Activated naive CD4-positive, alpha-beta T cell treated with anti-CD3 and anti-CD28 coated beads, Interleukin-2, amount 10 ng/mL, durations not matched to agents 5 hours and 36 hours (primary cell): Measurements from ENCODE around the gene DOCK3. TPM values are rescaled to one million over a fixed set of nuclear protein-coding genes. Genes with fewer than 3 reads are reported as not detected.

Experiments
- microRNA-seq: library from miRNA; unstranded; fragments of <30 nt; microRNA quantifications from one replicate; pipeline ENCODE4 v1.2.0, GENCODE V29; 2022; ENCODE audit warnings: borderline microRNAs expressed, borderline replicate concordance
- total RNA-seq, 2 experiments: library from RNA; stranded (reverse); gene quantifications; one replicate each; pipeline ENCODE4 v1.2.3, GENCODE V29; 2021

DOCK3 gene, protein sequence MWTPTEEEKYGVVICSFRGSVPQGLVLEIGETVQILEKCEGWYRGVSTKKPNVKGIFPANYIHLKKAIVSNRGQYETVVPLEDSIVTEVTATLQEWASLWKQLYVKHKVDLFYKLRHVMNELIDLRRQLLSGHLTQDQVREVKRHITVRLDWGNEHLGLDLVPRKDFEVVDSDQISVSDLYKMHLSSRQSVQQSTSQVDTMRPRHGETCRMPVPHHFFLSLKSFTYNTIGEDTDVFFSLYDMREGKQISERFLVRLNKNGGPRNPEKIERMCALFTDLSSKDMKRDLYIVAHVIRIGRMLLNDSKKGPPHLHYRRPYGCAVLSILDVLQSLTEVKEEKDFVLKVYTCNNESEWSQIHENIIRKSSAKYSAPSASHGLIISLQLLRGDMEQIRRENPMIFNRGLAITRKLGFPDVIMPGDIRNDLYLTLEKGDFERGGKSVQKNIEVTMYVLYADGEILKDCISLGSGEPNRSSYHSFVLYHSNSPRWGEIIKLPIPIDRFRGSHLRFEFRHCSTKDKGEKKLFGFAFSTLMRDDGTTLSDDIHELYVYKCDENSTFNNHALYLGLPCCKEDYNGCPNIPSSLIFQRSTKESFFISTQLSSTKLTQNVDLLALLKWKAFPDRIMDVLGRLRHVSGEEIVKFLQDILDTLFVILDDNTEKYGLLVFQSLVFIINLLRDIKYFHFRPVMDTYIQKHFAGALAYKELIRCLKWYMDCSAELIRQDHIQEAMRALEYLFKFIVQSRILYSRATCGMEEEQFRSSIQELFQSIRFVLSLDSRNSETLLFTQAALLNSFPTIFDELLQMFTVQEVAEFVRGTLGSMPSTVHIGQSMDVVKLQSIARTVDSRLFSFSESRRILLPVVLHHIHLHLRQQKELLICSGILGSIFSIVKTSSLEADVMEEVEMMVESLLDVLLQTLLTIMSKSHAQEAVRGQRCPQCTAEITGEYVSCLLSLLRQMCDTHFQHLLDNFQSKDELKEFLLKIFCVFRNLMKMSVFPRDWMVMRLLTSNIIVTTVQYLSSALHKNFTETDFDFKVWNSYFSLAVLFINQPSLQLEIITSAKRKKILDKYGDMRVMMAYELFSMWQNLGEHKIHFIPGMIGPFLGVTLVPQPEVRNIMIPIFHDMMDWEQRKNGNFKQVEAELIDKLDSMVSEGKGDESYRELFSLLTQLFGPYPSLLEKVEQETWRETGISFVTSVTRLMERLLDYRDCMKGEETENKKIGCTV (N-terminal part only)
- 1 to 10 TPM; 1.4 to 1.5 TPM for total RNA-seq

DNA sequence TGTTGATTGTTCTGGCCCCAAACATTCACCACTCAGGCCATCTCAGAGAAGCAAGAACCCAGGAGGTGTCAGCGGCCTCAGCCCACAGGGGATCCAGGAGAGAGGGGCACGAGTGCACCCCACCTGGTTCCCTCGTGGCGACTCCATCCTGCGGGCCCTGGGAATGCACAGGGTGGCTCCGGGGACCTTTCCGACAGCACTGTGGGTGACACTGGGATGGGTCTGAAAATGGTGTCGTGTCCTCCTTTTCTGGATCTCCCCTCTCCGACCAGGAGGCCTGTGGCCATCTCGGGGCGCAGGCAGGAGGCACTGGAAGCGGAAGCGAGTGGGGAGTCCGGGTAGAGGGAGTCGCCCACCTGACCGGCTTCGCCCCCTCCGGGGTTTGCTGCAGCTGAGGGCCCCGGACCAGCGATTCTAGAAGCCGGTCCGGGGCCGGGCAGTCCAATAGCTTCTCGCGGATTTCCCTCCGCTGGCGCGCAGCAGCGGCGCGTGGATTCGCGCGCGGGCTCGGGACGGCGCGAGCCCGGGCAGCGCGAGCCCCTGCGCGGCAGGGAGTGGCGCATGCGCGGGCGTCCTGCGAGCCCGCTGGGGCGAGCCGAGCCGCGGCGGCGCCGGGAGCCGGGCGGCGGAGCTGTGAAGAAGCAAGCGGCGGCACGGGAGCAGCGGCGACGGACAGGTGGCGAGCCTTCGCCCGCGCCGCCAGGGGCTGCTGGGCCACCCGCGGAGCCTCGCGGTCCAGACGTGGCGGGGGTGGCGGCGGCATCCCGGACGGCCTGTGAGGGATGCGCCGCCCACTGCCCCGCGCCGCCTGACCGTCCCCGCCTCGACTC lies at the start of gene DOCK3:
DOCK3 (plus strand) TSS at position 579 of the 830 bp plus-strand sequence. CDS start 337 bp downstream, outside the sequence.

DNA sequence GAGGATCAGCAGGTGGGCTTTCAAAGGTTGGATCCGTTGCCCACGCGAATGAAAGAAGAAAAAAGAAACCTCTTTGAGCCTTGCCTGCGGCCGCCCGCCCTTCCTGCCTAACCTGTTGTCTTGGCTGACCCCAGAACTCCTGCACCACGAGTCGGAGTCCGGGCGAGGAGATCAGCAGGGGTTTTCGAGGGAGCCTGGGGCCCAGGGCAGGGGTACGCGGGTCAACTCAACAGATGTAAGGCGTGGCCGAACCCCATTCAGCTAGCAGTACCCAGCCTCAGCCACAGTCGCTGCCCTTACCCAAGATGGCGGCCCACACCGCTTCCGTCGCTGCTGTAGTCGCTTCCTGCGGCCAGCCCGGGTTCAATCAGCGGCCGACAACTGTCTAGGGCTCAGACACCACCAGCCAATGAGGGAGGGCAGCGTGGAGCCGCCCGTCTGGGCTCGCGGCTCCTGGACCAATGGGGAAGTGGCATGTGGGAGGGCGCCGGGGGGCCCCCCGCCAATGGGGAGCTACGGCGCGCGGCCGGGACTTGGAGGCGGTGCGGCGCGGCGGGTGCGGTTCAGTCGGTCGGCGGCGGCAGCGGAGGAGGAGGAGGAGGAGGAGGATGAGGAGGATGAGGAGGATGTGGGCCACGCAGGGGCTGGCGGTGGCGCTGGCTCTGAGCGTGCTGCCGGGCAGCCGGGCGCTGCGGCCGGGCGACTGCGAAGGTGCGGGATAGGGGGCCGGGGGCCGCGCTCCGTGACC lies 710.2 kb downstream of the DOCK3 start, which contains the start of gene MANF:
MANF (plus strand) TSS at position 566 of the 748 bp plus-strand sequence; CDS start at position 618, 52 bp downstream.

DNA sequence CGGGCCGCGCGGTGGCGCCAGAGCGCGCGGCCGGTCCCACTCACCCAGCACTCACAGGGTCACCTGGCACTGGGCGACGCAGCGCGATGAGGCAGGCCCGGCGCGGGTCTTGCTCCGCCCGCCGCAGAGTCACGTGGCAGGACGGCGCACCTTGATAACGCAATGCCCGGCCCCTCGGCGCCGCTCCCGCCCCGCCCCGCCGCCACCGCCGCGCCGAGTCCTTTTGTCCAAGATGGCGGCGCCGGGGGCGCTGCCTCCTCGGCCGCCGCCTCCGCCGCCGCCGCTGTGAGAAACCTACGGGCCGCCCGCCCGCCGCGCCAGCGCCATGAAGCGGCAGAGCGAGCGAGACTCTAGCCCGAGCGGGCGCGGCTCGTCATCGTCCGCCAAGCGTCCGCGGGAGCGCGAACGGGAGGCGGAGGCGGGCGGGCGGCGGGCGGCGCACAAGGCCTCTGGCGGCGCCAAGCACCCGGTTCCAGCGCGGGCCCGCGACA lies 716.4 kb downstream of the DOCK3 start, which contains the start of gene RBM15B:
RBM15B (plus strand) TSS at position 211 of the 491 bp plus-strand sequence; CDS start at position 326, 115 bp downstream.

Small RNAs within 50 kb of the gene (microRNA-seq; reads per million reads assigned to microRNA genes)
- 1.3 reads per million for gene MIR4787

Other genes starting within 250 kb of the DOCK3 start
- under 1 TPM; 0.60 to 0.63 TPM for gene CACNA2D2, start 171.3 kb upstream of the DOCK3 start, total RNA-seq
- 10 to 100 TPM; 39.0 to 39.2 TPM for gene C3orf18, start 107.2 kb upstream of the DOCK3 start, total RNA-seq
- 10 to 100 TPM; 77.1 to 80.0 TPM for gene HEMK1, start 105.4 kb upstream of the DOCK3 start, total RNA-seq
- gene CISH, start 63.2 kb upstream of the DOCK3 start, total RNA-seq = 100 to 1,000 TPM; 389 to 398 TPM
- 100 to 1,000 TPM; 159 to 161 TPM for gene MAPKAPK3, start 57.8 kb upstream of the DOCK3 start, total RNA-seq